GM12878 (cell line): ENCODE results near the gene PYGM. TPM values are rescaled to one million over a fixed set of nuclear protein-coding genes. Genes with fewer than 3 reads are reported as not detected.

Experiments
- ATAC-seq: fragments of 200-7000 bp; cut with Tn5 transposase; 3 replicates; pipeline ENCODE4 v1.9.1; 2020; ENCODE audit warnings: mild to moderate bottlenecking, moderate library complexity
- BruUV-seq: library from RNA; stranded (reverse); fragments of 400-500 nt; replicated peaks from 2 replicates; lab custom pipeline; 2021; lab: Mats Ljungman, UMichigan
- CTCF ChIA-PET: fragments of 300-600 bp; sonication (Branson Sonifier 250); formaldehyde crosslinking; extraction: SDS; loops from one replicate; lab custom pipeline; 2021; ENCODE audit warnings: inconsistent platforms; lab: Yijun Ruan, JAX
- POLR2A ChIA-PET: fragments of 350-600 bp; formaldehyde crosslinking; extraction: SDS; loops from one replicate; lab custom pipeline; 2021; ENCODE audit warnings: inconsistent platforms; lab: Charles Lee
- RAD21 ChIA-PET: fragments of 300-600 bp; sonication (Branson Sonifier 250); formaldehyde crosslinking; loops from one replicate; lab custom pipeline; 2023; ENCODE audit warnings: antibody characterized with exemption; ENCODE audit not compliant: unreplicated experiment; lab: Charles Lee
- SMC1A ChIA-PET: fragments of 300-600 bp; sonication (Branson Sonifier 250); formaldehyde crosslinking; loops from one replicate; lab custom pipeline; 2023; ENCODE audit not compliant: unreplicated experiment, uncharacterized antibody; lab: Charles Lee
- DNase-seq: peaks from one replicate; pipeline ENCODE4 v3.0.0-alpha.2; 2011; ENCODE audit warnings: low read depth, low spot score
- FAIRE-seq: peaks from 3 replicates; lab custom pipeline; 2011; peaks lifted over from hg19 to GRCh38; lab: Jason Lieb, UNC
- H2AFZ ChIP-seq: 2 replicates; pipeline ENCODE4 v1.6.0; 2011; ENCODE audit warnings: low read depth, low read length, control low read depth; ENCODE audit not compliant: control insufficient read depth
- H3K27ac ChIP-seq: 2 replicates; pipeline ENCODE4 v1.5.1; 2011; ENCODE audit warnings: control low read depth; ENCODE audit not compliant: control insufficient read depth, insufficient read depth
- H3K27me3 ChIP-seq, 2 experiments: replicated peaks in 1 of 2; 2 replicates each; pipeline versions ENCODE4 v1.6.0 to v1.6.1; 2011; ENCODE audit warnings: low read length in 1 of 2; ENCODE audit not compliant: control insufficient read depth in 2 of 2, insufficient read depth in 2 of 2
- H3K36me3 ChIP-seq, 2 experiments: 2 replicates each; pipeline ENCODE4 v1.5.1; 2011; ENCODE audit warnings: low read length in 1 of 2; ENCODE audit not compliant: control insufficient read depth in 2 of 2, insufficient read depth in 2 of 2
- H3K4me1 ChIP-seq: 2 replicates; pipeline ENCODE4 v1.6.1; 2011; ENCODE audit warnings: mild to moderate bottlenecking, low read length, moderate library complexity, mixed read lengths; ENCODE audit not compliant: control insufficient read depth, insufficient read depth
- H3K4me2 ChIP-seq: 2 replicates; pipeline ENCODE4 v1.6.0; 2011; ENCODE audit warnings: control low read depth; ENCODE audit not compliant: control insufficient read depth, insufficient read depth
- H3K4me3 ChIP-seq: fragments of 200-600 bp; sonication (generic); 2 replicates; pipeline ENCODE4 v1.5.1; 2016
- H3K79me2 ChIP-seq: 2 replicates; pipeline ENCODE4 v1.6.0; 2011; ENCODE audit warnings: low read length; ENCODE audit not compliant: control insufficient read depth, insufficient read depth
- H3K9ac ChIP-seq: 2 replicates; pipeline ENCODE4 v1.8.0; 2011; ENCODE audit warnings: low read length, control low read depth, mixed read lengths; ENCODE audit not compliant: control insufficient read depth, insufficient read depth
- H3K9me3 ChIP-seq: replicated peaks from 3 replicates; pipeline ENCODE4 v1.5.1; 2011; ENCODE audit warnings: mild to moderate bottlenecking, low read length; ENCODE audit not compliant: control insufficient read depth, insufficient read depth
- H4K20me1 ChIP-seq: 2 replicates; pipeline ENCODE4 v1.6.0; 2011; ENCODE audit not compliant: control insufficient read depth, insufficient read depth
- ATF2 ChIP-seq: IDR thresholded peaks from 2 replicates; pipeline ENCODE4 v1.6.1; 2012; ENCODE audit warnings: low read length, inconsistent platforms
- ATF3 ChIP-seq: IDR thresholded peaks from 2 replicates; pipeline ENCODE4 v1.6.1; 2011; ENCODE audit warnings: low read depth, mild to moderate bottlenecking, low read length, moderate library complexity, borderline replicate concordance; ENCODE audit errors: extremely low read depth
- ATF7 ChIP-seq: fragments of 450-650 bp; IDR thresholded peaks from 2 replicates; pipeline ENCODE4 v1.6.1; 2016; ENCODE audit warnings: low read depth, mild to moderate bottlenecking
- BCL11A ChIP-seq: IDR thresholded peaks from 2 replicates; pipeline ENCODE4 v1.6.1; 2011; ENCODE audit warnings: low read depth, low read length
- CBX3 ChIP-seq: fragments of 200-600 bp; sonication (generic); IDR thresholded peaks from 2 replicates; pipeline ENCODE4 v1.6.1; 2016; ENCODE audit warnings: low read depth, borderline replicate concordance
- CREB1 ChIP-seq: IDR thresholded peaks from 2 replicates; pipeline ENCODE4 v1.6.1; 2012; ENCODE audit warnings: low read depth, mild to moderate bottlenecking, inconsistent platforms
- CTCF ChIP-seq, 3 experiments: IDR thresholded peaks in 2 of 3; conservative IDR thresholded peaks in 1 of 3; 2 replicates each; pipeline ENCODE4 v1.5.1; 2011; ENCODE audit warnings: low read depth in 3 of 3, low read length in 3 of 3, mild to moderate bottlenecking in 3 of 3, control low read depth in 2 of 3, moderate library complexity in 2 of 3, inconsistent platforms in 1 of 3, mixed read lengths in 1 of 3; ENCODE audit not compliant: control insufficient read depth in 2 of 3, insufficient read depth in 1 of 3; ENCODE audit errors: extremely low read depth in 1 of 3
- FOXK2 ChIP-seq: fragments of 450-650 bp; IDR thresholded peaks from 2 replicates; pipeline ENCODE4 v1.6.1; 2017; ENCODE audit warnings: mild to moderate bottlenecking, moderate library complexity
- MEF2A ChIP-seq: IDR thresholded peaks from 2 replicates; pipeline ENCODE4 v1.6.1; 2011; ENCODE audit warnings: low read depth, mild to moderate bottlenecking, low read length, moderate library complexity; ENCODE audit not compliant: insufficient read depth
- MEF2B ChIP-seq: fragments of 450-650 bp; IDR thresholded peaks from 2 replicates; pipeline ENCODE4 v1.6.1; 2018; ENCODE audit warnings: mild to moderate bottlenecking, moderate library complexity; ENCODE audit not compliant: partially characterized antibody, poor library complexity, severe bottlenecking
- MYB ChIP-seq: fragments of 150-350 bp; IDR thresholded peaks from 2 replicates; pipeline ENCODE4 v1.6.1; 2014; ENCODE audit warnings: mild to moderate bottlenecking, low read depth, low read length, borderline replicate concordance
- NBN ChIP-seq: fragments of 450-650 bp; IDR thresholded peaks from 2 replicates; pipeline ENCODE4 v1.6.1; 2016
- POLR2AphosphoS5 ChIP-seq: IDR thresholded peaks from 2 replicates; pipeline ENCODE4 v1.6.1; 2011; ENCODE audit warnings: mild to moderate bottlenecking, low read length, inconsistent platforms
- RAD21 ChIP-seq: IDR thresholded peaks from 2 replicates; pipeline ENCODE4 v1.6.1; 2011; ENCODE audit warnings: mild to moderate bottlenecking, low read depth, low read length, moderate library complexity; ENCODE audit not compliant: insufficient read depth
- USF2 ChIP-seq: IDR thresholded peaks from 2 replicates; pipeline ENCODE4 v1.6.1; 2011; ENCODE audit warnings: low read depth, low read length, improper control_type of control experiment, borderline replicate concordance
- YY1 ChIP-seq: IDR thresholded peaks from 2 replicates; pipeline ENCODE4 v1.6.1; 2011; ENCODE audit warnings: low read depth, mild to moderate bottlenecking, low read length
- WGBS: methylation state at CpG from one replicate; pipeline ENCODE4 v1.1.6; 2016; ENCODE audit warnings: low lambda C conversion rate; ENCODE audit not compliant: insufficient replicate concordance, insufficient coverage; ENCODE audit errors: missing lambda C conversion rate; 5-methylcytosine and 5-hydroxymethylcytosine counted together
- in situ Hi-C: fragments of 300-500 bp; cut with MboI; formaldehyde crosslinking; loops from 9 replicates; pipeline ENCODE4 v1.14.3; 2018; ENCODE audit warnings: mixed read lengths
- intact Hi-C: fragments of 100-400 bp; cut with micrococcal nuclease; formaldehyde crosslinking; loops from one replicate; pipeline ENCODE4 v1.14.2; 2022; ENCODE audit not compliant: unreplicated experiment
- polyA plus RNA-seq, 11 experiments: library from polyadenylated mRNA; depleted of rRNA in 4 of 11; unstranded in 6 of 11; stranded (reverse) in 5 of 11; fragments of >200 nt; fragmentation: Nextera tagmentation in 4 of 11; fragmentation: Illumina TruSeq in 1 of 11; extraction: Ambion mirVana in 4 of 11; extraction: Trizol in 1 of 11; gene quantifications; 1 replicate in 1 of 11; 2 replicates in 10 of 11; pipeline versions ENCODE4 v1.2.1 to v1.2.3, GENCODE V29; 2011 to 2016; ENCODE audit warnings: inconsistent platforms in 2 of 11, missing spikeins in 2 of 11, low read depth in 1 of 11
- total RNA-seq, 4 experiments: library from RNA; depleted of rRNA in 3 of 4; stranded (reverse); fragments of >200 nt in 3 of 4; fragmentation: Illumina TruSeq in 1 of 4; extraction: Trizol in 1 of 4; gene quantifications; 2 replicates each; pipeline versions ENCODE4 v1.2.1 to v1.2.3, GENCODE V29; 2013 to 2021

Gene PYGM
- total and polyA plus RNA-seq, 10 of the 15 experiments (the other 5 are each of a cell fraction or from before 2014, with no cell fraction given) = 0.04 to 3.7 (median 0.27) TPM; not detected in 1

GRCh38 chr11:64787526-64788320 is 27.9 kb upstream of the PYGM start:
- in situ Hi-C loops = no loop called here
- Histone ChIP-seq H3K4me2 (no peak overlapping the region), H3K4me3 (no peak overlapping the region), H3K36me3 (peaks cover 5 to 11% of the 10 kb centered on the region in 2 experiments; a peak in 3 of 4 replicates), H3K27ac (no peak overlapping the region), H3K27me3 (no peaks in the 10 kb centered on the region), H3K79me2 (no peaks in the 10 kb centered on the region), H3K9ac (no peak overlapping the region), H3K9me3 (no peaks in the 10 kb centered on the region), H3K4me1 (peaks cover 5% of the 10 kb centered on the region), H2AFZ (no peak overlapping the region), H4K20me1 (no peaks in the 10 kb centered on the region)
- intact Hi-C loops = loop anchor here (2.0 kb wide), 1 partner anchor 53 kb away; no protein-coding TSS in a partner anchor
- FAIRE-seq (peak; percentile 91), DNase-seq (no peak), ATAC-seq (peak; percentile 94)
- WGBS = 52% methylated on average over 15 of the region's 15 CpGs
- CTCF ChIA-PET = interaction anchor here (0.6 to 5.2 kb wide), 8 partner anchors 9 to 334 kb away, joined by 3 to 41 read pairs (median 4); partner anchors contain the start of genes CDC42BPG, FAU, MAP4K2 and SF1
- SMC1A ChIA-PET = interaction anchor here (0.7 to 2.6 kb wide), 3 partner anchors 12 to 57 kb away, joined by 3 to 9 read pairs (median 3); partner anchors contain the start of gene CDC42BPG
- POLR2A ChIA-PET = interaction anchor here (0.8 to 1.0 kb wide), 2 partner anchors 9 to 15 kb away, joined by 3 read pairs; no protein-coding TSS in a partner anchor
- RAD21 ChIA-PET = interaction anchor here (0.7 to 1.2 kb wide), 4 partner anchors 9 to 61 kb away, joined by 3 to 6 read pairs (median 4); partner anchors contain the start of gene SF1
- BruUV-seq = TSS peak; percentile 48
- TF ChIP-seq POLR2AphosphoS5 = no peak
- no peak for TF ChIP-seq BCL11A
- no peak for TF ChIP-seq NBN
- no peak for TF ChIP-seq CBX3
- 0 out of 2 replicates have a peak, but pooled peaks have one; percentile 18 for TF ChIP-seq CREB1
- TF ChIP-seq MYB = no peak
- TF ChIP-seq MEF2A = no peak
- 0 out of 2 replicates have a peak, but pooled peaks have one; percentile 35 for TF ChIP-seq YY1
- no peak for TF ChIP-seq ATF2
- TF ChIP-seq FOXK2 = no peak
- peak; percentile 70 for TF ChIP-seq RAD21
- no peak for TF ChIP-seq MEF2B
- TF ChIP-seq CTCF (IDR thresholded peaks at IDR 0.05 in 2 of 3, conservative IDR thresholded peaks at IDR 0.05 in 1 of 3; ENCODE audit: control insufficient read depth in 2 of 3, extremely low read depth in 1 of 3, insufficient read depth in 1 of 3, low read depth in 3 of 3, low read length in 3 of 3) = peak; percentile 68 to 87 (median 70)
- TF ChIP-seq ATF3 = no peak
- no peak for TF ChIP-seq ATF7
- TF ChIP-seq USF2 = no peak
